Osteocyte (in vitro differentiated cells): ENCODE data around the gene SALL3. TPM values are rescaled to one million over a fixed set of nuclear protein-coding genes. Genes with fewer than 3 reads are reported as not detected.

Source experiments
- DNase-seq: peaks from one replicate; pipeline ENCODE4 v3.0.0; 2021; ENCODE audit warnings: mixed read lengths; ENCODE audit not compliant: unreplicated experiment; ENCODE audit errors: extremely low spot score
- H3K27ac Mint-ChIP-seq: one replicate; pipeline ENCODE4 v1.8.0; 2021; ENCODE audit warnings: mild to moderate bottlenecking, mixed read lengths; ENCODE audit not compliant: unreplicated experiment
- H3K27me3 Mint-ChIP-seq: one replicate; pipeline ENCODE4 v1.8.0; 2021; ENCODE audit warnings: mixed read lengths; ENCODE audit not compliant: unreplicated experiment
- H3K36me3 Mint-ChIP-seq: one replicate; pipeline ENCODE4 v1.8.0; 2021; ENCODE audit warnings: mixed read lengths; ENCODE audit not compliant: unreplicated experiment
- H3K4me1 Mint-ChIP-seq: one replicate; pipeline ENCODE4 v1.8.0; 2021; ENCODE audit warnings: mixed read lengths; ENCODE audit not compliant: unreplicated experiment
- H3K4me3 Mint-ChIP-seq: one replicate; pipeline ENCODE4 v1.8.0; 2021; ENCODE audit warnings: mild to moderate bottlenecking, moderate library complexity, mixed read lengths; ENCODE audit not compliant: unreplicated experiment
- H3K9me3 Mint-ChIP-seq: one replicate; pipeline ENCODE4 v1.8.0; 2021; ENCODE audit warnings: mixed read lengths; ENCODE audit not compliant: unreplicated experiment
- CTCF ChIP-seq: fragments of 200-600 bp; sonication (generic); IDR thresholded peaks from 2 replicates; pipeline ENCODE4 v1.5.0; 2021; ENCODE audit warnings: antibody characterized with exemption, mild to moderate bottlenecking, moderate library complexity
- total RNA-seq: library from RNA; stranded (reverse); gene quantifications from 2 replicates; pipeline ENCODE4 v1.2.1, GENCODE V29; 2021

Gene SALL3
- total RNA-seq, 1 donor from 2014 or later, result not detected

GRCh38 chr18:79006106-79006795 lies 26.6 kb downstream of the SALL3 start:
- Mint-ChIP-seq H3K4me1 (no peaks in the 10 kb centered on the region), H3K9me3 (peaks cover 5% of the 10 kb centered on the region), H3K27me3 (peaks cover 3% of the 10 kb centered on the region), H3K4me3 (no peak overlapping the region), H3K27ac (no peak overlapping the region), H3K36me3 (no peaks in the 10 kb centered on the region)
- TF ChIP-seq CTCF, result no peak
- no peak for DNase-seq

GRCh38 chr18:79007440-79007839 lies 27.8 kb downstream of the SALL3 start:
- H3K27ac Mint-ChIP-seq, result no peak overlapping the region
- DNase-seq, result no peak
- H3K9me3 Mint-ChIP-seq, result peaks cover 5% of the 10 kb centered on the region
- no peaks in the 10 kb centered on the region for H3K4me1 Mint-ChIP-seq
- TF ChIP-seq CTCF, result no peak
- H3K27me3 Mint-ChIP-seq, result no peaks in the 10 kb centered on the region
- no peaks in the 10 kb centered on the region for H3K36me3 Mint-ChIP-seq
- H3K4me3 Mint-ChIP-seq, result no peak overlapping the region

- H3K27me3 Mint-ChIP-seq, result peaks cover 7% of the 10 kb centered on the region
- no peak for DNase-seq
- H3K36me3 Mint-ChIP-seq, result no peaks in the 10 kb centered on the region
- no peak overlapping the region for H3K4me3 Mint-ChIP-seq
- H3K4me1 Mint-ChIP-seq, result no peaks in the 10 kb centered on the region
- TF ChIP-seq CTCF, result no peak
- H3K9me3 Mint-ChIP-seq, result peaks cover 5% of the 10 kb centered on the region
- no peak overlapping the region for H3K27ac Mint-ChIP-seq
Measured at GRCh38 chr18:79008356-79008940, 28.8 kb downstream of the SALL3 start.

GRCh38 chr18:79010802-79011201 lies 31.2 kb downstream of the SALL3 start:
- peaks cover 8% of the 10 kb centered on the region for H3K27me3 Mint-ChIP-seq
- H3K4me1 Mint-ChIP-seq, result no peaks in the 10 kb centered on the region
- H3K27ac Mint-ChIP-seq, result no peak overlapping the region
- no peak overlapping the region for H3K4me3 Mint-ChIP-seq
- peaks cover 5% of the 10 kb centered on the region for H3K9me3 Mint-ChIP-seq
- DNase-seq, result no peak
- TF ChIP-seq CTCF, result no peak
- H3K36me3 Mint-ChIP-seq, result no peaks in the 10 kb centered on the region

- Mint-ChIP-seq H3K4me1 (no peaks in the 10 kb centered on the region), H3K27ac (no peak overlapping the region), H3K36me3 (no peaks in the 10 kb centered on the region), H3K4me3 (no peak overlapping the region), H3K9me3 (peaks cover 5% of the 10 kb centered on the region), H3K27me3 (peaks cover 8% of the 10 kb centered on the region)
- no peak for DNase-seq
- TF ChIP-seq CTCF, result no peak
Measured at GRCh38 chr18:79011300-79011870, 31.8 kb downstream of the SALL3 start.
